HG02943 (cell line): ENCODE measurements around the gene COL4A5.

ENCODE experiments used
- ATAC-seq: cut with Tn5 transposase; IDR thresholded peaks from one replicate; pipeline ENCODE4 v1.9.1; 2021; ENCODE audit warnings: mild to moderate bottlenecking, low read depth, moderate library complexity; ENCODE audit not compliant: unreplicated experiment

COL4A5 gene

GRCh38 chrX:108610141-108610540 is 170.5 kb downstream of the COL4A5 start:
- ATAC-seq, result no peak

DNA sequence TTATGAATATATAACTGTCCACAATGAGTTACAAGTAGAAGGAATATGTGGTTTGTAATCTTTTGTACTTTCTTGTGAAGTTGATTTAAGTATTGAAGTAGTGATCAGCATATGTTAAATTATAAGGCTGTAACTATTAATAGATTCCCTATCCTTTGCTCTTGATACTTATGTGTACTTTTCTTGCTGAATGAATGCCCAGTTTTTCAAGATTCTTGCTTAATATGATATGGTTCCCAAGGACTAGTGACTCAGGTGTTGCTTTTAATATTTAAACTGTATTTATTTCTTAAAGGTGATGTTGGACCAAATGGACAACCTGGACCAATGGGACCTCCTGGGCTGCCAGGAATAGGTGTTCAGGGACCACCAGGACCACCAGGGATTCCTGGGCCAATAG is 175.0 kb downstream of the COL4A5 start:
- ATAC-seq, result no peak

DNA sequence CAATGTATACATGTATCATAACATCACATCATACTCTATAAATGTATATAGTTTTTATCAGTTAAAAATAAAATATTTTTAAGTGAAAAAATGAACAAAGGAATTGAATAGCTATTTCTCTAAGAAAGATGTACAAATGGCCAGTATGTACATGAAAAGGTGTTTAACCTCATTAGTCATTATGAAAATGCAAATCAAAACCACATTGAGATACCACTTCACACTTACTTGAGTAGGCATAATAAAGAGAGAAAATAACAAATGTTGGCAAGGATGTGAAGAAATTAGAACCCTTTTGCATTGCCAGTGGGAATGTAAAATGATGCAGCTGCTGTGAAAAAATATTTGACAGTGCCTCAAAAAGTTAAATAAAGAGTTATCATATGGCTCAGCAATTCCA is 201.2 kb downstream of the COL4A5 start:
- no peak for ATAC-seq

GRCh38 chrX:108641589-108642272 is 202.1 kb downstream of the COL4A5 start:
- ATAC-seq, result no peak

GRCh38 chrX:108642273-108642628 is 202.6 kb downstream of the COL4A5 start:
- ATAC-seq, result no peak

DNA sequence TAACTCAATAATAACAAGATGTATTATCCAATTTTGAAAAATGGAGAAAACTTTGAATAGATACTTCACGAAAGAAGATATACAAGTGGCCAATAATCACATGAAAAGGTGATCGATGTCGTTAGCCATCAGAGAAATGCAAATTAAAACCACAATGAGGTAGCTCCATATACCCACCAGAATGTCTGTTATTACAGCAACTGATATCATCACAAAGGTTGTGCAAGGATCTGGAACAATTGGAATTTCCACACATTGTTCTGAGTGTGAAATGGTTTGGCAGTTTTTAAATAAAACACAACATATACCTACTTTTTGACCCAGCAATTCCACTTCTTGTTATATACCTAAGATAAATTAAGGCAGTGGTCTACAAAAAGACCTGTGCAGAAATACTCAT is 225.1 kb downstream of the COL4A5 start:
- no peak for ATAC-seq

DNA sequence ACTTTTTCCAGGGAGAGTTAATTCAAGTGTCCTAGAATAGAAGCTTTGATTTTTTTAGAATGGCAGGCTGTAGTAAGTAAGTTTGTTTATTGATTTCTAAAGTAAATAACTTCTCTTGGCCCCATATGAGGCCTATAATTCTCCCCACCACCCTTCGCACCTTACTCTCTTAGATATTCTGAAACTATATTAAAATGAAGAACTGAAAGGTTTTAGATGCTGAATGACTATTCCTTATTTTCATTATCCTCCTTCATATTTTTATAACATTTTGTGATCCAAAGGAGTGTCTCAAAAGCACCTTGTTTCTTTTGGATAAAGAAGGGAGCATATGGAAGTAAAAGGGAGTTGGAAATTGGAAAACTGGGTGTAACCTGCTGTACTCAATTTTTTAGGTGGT is 226.5 kb downstream of the COL4A5 start:
- no peak for ATAC-seq

GRCh38 chrX:108671526-108671925 is 231.9 kb downstream of the COL4A5 start:
- ATAC-seq, result no peak

DNA sequence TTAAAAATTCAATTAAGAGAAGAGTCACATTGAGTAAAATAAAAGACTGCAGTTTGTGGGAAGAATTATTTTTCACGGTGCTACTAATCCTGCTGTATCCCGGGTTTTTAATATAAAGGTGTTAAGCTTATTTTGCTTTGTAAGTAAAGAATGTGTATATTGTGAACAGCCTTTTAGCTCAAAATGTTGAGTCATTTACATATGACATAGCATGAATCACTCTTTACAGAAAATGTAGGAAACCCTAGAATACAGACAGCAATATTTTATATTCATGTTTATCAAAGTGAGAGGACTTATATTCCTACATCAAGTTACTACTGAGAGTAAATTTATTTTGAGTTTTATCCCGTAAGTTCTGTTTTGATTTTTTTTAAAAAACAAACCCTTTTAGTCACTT is 257.1 kb downstream of the COL4A5 start:
- no peak for ATAC-seq

GRCh38 chrX:108699368-108699767 is 259.7 kb downstream of the COL4A5 start:
- ATAC-seq, result peak; percentile 64

- ATAC-seq, result no peak
Measured at GRCh38 chrX:108701633-108702032, 262.0 kb downstream of the COL4A5 start.

GRCh38 chrX:108702530-108702929 is 262.9 kb downstream of the COL4A5 start:
- no peak for ATAC-seq

DNA sequence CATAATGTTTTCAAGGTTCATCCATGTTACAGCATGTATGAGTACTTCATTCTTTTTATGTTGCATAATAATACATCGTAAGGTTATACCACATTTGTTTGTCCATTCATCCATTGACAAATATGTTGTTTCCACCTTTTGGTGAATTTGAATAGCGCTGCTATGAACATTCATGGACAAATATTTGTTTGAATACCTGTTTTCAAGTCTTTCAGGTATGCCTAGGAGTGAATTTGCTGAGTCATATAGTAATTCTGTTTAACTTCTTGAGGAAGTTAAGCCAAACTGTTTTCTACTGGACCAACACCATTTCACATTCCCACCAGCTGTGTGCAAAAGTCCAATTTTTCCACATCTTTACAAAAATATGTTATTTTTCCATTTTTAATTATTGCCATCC is 265.2 kb downstream of the COL4A5 start:
- no peak for ATAC-seq

DNA sequence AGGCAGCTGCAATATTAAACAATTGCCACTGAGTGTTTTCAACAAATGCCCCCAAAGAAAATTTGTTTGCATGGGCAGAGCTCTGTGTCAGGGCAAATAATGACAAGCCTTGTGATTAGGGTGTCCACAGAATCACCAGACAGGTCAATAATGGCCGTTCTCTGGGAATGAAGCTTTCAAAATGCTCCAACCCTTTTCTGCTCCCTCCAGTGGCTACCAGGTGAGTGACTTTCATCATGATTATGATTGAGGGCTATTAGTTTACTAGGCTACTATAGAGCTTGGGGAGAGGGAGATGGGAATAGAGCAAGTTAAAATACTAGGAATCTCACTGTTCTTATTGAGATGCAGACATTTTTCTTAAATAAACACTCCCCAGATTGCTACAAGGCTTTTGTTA is 273.2 kb downstream of the COL4A5 start:
- ATAC-seq, result no peak

- ATAC-seq, result no peak
Measured at GRCh38 chrX:108722561-108722960, 282.9 kb downstream of the COL4A5 start.

DNA sequence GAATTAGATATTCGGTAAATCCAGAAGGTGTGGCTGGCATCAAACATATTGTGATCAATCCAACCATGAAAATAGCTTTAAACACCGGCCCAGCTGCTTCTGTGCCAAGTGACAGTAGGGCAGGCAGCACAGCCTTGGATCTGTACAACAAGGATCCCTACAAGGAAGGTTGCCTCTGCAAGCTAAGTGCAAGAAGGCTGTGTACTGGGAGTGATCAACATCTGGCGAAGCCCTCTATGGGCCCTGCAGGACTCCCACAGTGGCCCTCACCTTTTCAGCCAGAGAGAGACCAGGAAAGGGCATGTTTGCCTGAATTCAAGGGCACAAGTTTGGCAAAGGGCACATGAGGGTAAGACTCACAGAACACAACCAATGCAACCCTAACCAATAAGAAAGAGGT is 287.1 kb downstream of the COL4A5 start:
- no peak for ATAC-seq

GRCh38 chrX:108731153-108731552 is 291.5 kb downstream of the COL4A5 start:
- no peak for ATAC-seq

DNA sequence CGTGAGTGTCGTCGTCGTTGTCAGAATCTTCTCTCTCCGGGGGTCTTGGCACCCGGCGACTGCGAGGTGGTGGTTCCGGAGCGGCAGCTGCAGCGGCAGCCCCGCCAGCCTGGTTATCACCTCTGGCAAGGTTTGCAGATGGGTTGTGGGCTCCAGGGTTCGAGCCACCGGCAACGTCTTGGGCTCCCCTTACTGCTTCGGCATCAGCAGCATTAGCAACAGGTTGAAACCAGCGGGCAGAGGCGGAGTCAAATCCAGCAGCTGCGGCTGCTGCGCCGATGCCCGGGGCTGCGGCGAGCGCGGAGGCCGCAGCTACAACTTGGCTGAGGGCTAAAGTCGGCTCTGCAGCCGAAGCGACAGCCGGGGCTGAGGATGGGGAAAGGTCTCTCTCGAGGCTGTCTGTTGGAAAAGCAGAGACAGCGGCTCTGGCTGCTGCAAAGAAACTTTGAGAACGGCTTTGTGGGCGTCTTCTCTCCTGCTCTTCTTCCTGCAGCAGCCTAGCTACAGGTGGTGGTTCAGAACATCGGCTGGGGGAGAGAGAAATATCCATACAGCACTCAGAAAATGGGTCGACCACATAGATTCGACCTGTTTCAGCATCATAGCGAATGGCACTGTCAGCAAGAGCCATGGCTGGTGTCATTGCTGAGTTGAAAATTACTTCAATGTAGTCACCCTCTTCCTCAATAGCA is 293.1 kb downstream of the COL4A5 start:
- no peak for ATAC-seq

GRCh38 chrX:108734426-108734825 is 294.8 kb downstream of the COL4A5 start:
- ATAC-seq, result no peak

- no peak for ATAC-seq
Measured at GRCh38 chrX:108735091-108735678, 295.5 kb downstream of the COL4A5 start.

DNA sequence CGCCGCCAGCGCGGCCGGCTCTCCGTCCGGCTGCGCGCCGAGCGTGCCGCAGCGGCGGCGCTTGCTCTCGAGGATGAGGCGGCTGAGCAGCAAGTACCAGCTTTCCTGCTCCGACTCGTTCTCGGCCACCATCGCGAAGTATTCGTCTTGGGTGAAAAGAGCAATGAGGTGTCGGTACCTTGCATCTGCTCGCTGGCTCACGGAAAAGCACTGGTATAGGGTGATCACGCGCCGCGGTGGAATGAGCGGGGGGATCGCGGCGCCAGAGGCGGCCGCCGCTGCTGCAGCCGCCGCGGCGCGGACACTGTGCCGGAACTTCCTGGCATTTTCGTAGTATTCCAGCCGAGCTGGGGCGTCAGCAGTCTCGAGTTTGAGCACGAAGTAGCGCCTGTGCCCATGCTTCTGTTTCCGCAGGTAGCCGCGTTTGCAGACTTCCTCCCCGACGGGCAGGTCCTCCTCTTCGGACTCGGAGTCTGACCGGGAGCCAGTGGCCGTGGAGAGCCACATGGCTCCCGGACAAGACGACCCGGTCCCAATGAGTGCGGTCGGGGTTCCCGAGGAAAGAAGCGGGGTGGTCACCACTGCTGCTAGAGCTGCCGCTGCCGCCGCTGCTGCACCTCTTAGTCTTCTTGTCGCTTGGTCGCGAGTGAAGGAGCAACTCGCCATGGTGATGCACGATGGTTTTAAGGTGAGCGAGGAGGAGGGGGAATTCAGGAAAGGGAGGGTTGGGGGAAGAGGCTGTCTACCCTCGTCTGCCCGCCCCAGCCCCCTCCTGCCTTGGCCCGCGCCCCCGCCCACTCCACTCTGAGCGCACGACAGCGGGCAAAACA is 296.3 kb downstream of the COL4A5 start:
- ATAC-seq, result no peak
